HUES48 (cell line): ENCODE results near the gene TEN1.

Experiments used
- H3K27ac ChIP-seq: one replicate; pipeline ENCODE4 v1.7.0; 2013; ENCODE audit warnings: low read depth, low read length, inconsistent platforms
- H3K27me3 ChIP-seq: 2 replicates; pipeline ENCODE4 v1.6.1; 2013; ENCODE audit warnings: mild to moderate bottlenecking, low read length; ENCODE audit not compliant: control insufficient read depth, insufficient read depth
- H3K36me3 ChIP-seq: 2 replicates; pipeline ENCODE4 v1.6.1; 2013; ENCODE audit warnings: low read length; ENCODE audit not compliant: control insufficient read depth, insufficient read depth
- H3K4me1 ChIP-seq: 2 replicates; pipeline ENCODE4 v1.6.1; 2013; ENCODE audit warnings: mild to moderate bottlenecking, low read length; ENCODE audit not compliant: control insufficient read depth, insufficient read depth
- H3K4me3 ChIP-seq: 2 replicates; pipeline ENCODE4 v1.5.1; 2013; ENCODE audit warnings: mild to moderate bottlenecking, low read depth, low read length
- H3K9ac ChIP-seq: 2 replicates; pipeline ENCODE4 v1.6.1; 2013; ENCODE audit warnings: mild to moderate bottlenecking, low read depth, low read length, moderate library complexity
- H3K9me3 ChIP-seq: 2 replicates; pipeline ENCODE4 v1.6.1; 2013; ENCODE audit warnings: low read length; ENCODE audit not compliant: control insufficient read depth, insufficient read depth

The TEN1 gene, protein sequence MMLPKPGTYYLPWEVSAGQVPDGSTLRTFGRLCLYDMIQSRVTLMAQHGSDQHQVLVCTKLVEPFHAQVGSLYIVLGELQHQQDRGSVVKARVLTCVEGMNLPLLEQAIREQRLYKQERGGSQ

DNA sequence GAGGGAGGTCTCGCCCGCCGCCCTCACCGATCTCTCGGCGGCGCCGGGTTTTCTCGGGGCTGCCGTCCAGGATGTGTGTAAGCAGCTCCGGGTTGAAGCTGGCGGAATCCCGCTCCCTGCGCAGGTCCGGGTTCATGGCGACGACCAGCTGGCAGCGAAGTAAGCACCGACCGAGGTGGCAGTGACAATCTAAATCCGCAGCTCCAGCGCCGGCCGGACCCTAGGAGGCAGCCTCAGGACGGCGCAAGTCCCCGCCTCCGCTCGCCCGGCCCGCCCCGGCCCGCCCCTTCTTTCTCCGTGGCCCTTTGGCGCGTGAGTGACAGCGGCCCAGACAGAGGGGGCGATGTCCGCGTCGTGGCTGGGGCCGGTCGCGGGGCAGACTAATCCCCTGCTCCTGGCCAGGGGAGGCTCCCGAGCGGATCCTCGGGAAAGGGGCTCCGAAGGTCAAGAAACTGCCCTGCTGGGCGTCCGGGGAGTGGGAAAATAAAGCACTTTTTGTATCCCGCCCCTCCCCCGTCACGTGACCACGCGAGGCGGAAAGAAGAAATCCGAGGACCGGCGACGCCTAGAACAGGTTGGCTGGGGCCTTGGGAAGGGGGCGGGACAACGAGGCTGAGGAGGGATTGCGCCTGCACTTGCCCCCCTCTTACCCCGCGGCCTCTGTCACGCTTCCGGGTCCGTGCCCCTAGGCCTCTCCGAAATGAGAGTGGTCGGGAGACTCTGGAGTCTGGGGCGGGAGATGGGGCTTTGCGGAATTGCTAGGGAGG is at the start of gene TEN1, which contains the start of gene ACOX1:
Gene TEN1, plus strand, starts transcription at position 303 of the 767 bp plus-strand sequence. CDS start 6,953 bp downstream, outside the sequence.
Gene ACOX1, minus strand, starts transcription at position 229 of the 767 bp plus-strand sequence. Its CDS starts 93 bp downstream, at position 136.
- no peaks in the 10 kb centered on the region for H3K27me3 ChIP-seq
- peak within 1 kb of the TSS; percentile 89 for H3K4me3 ChIP-seq
- peaks cover 9% of the 10 kb centered on the region; the same call in 1 of the 2 replicates for H3K36me3 ChIP-seq
- no peaks in the 10 kb centered on the region for H3K9me3 ChIP-seq
- peaks cover 24% of the 10 kb centered on the region for H3K4me1 ChIP-seq
- peak within 1 kb of the TSS; percentile 100 for H3K27ac ChIP-seq
- H3K9ac ChIP-seq = peak within 1 kb of the TSS; percentile 87

DNA sequence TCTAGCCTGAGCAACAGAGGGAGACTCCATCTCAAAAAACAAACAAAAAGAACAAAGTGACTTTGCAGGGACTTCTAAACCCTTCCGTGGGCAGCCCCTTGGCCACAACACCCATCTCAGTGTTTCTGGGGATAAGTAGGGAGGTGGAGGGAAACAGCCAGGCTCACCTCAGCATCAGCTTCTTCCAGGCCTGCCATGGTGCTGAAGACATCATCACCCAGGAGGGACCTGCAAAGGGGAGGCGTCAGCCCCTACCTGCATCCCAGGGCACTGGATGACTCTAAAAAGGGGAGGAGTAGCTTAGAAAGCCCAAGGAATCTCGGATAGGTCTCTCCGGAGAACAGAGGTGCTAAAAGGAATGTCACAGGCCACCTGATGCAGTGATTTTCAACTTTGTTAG is 48.0 kb upstream of the TEN1 start:
- peaks cover 6% of the 10 kb centered on the region for H3K36me3 ChIP-seq
- no peak overlapping the region for H3K4me3 ChIP-seq

DNA sequence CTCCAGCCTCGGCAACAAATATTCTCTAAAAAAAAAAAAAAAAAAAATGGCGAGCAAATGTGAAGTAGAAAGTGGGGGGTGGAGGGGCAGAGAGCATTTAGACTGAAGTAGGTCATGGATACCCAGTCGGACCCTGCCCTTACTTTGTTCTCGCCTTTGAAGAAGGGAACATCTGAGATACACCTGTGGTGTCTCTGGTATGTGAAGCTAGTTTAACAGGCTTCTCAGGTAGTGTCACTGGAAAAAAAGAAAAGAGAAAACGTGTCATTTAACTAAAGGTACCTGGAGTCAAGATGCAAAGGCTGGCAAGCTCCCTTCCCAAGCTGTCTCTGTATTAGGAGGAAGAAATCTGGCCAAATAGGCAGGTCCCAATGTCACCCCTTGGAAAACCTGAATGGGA is 46.2 kb upstream of the TEN1 start:
- Histone ChIP-seq H3K36me3 (no peaks in the 10 kb centered on the region; the same call in 1 of the 2 replicates), H3K27ac (no peak overlapping the region), H3K4me1 (no peaks in the 10 kb centered on the region), H3K9me3 (no peaks in the 10 kb centered on the region), H3K27me3 (no peaks in the 10 kb centered on the region), H3K9ac (no peak overlapping the region), H3K4me3 (no peak overlapping the region)

More for the DNA sequence above, 48.0 kb upstream of the TEN1 start:
- Histone ChIP-seq H3K27ac (no peak overlapping the region), H3K9ac (no peak overlapping the region), H3K27me3 (no peaks in the 10 kb centered on the region), H3K9me3 (no peaks in the 10 kb centered on the region), H3K4me1 (no peaks in the 10 kb centered on the region)

DNA sequence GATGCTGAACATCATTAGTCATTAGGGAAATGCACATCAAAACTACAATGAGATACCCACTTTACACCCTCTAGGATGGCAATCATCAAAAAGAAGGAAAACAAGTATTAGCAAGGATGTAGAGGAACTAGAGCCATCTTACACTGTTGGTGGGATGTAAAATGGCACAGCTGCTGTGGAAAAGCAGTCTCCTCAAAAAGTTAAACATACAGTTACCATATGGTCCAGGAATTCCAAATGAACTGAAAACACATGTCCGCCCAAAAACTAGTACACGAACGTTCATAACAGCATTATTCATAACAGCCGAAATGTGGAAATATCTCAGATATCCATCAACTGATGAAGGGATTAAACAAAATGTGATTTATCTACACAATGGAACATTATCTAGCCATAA is 45.2 kb upstream of the TEN1 start:
- no peaks in the 10 kb centered on the region; the same call in 1 of the 2 replicates for H3K36me3 ChIP-seq

DNA sequence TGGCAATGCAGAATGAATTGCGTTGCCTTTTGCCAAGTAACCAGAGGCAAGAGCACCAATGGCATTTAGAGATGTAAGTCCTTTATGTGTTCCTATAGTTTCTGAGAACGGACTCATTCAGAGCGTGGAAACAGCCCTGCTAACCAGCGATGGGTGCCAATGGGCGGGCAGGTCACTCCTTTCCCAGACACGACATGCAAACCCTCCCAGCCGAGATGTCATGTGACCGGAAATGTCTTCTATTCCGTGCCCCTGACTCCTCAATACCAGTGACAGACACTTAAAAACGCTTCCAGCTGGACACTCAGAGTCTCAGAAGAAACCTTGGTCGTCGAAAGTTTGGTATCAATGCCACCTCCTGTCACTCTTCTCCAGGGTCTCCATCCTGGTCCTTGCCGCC is 41.4 kb upstream of the TEN1 start:
- Histone ChIP-seq H3K36me3 (no peaks in the 10 kb centered on the region), H3K27me3 (no peaks in the 10 kb centered on the region), H3K27ac (no peak overlapping the region), H3K4me1 (peaks cover 4% of the 10 kb centered on the region; the same call in 1 of the 2 replicates), H3K4me3 (no peak overlapping the region), H3K9ac (no peak overlapping the region), H3K9me3 (no peaks in the 10 kb centered on the region)

More for the DNA sequence above, 45.2 kb upstream of the TEN1 start:
- Histone ChIP-seq H3K9me3 (no peaks in the 10 kb centered on the region), H3K27me3 (no peaks in the 10 kb centered on the region), H3K4me1 (no peaks in the 10 kb centered on the region), H3K4me3 (no peak overlapping the region), H3K9ac (no peak overlapping the region), H3K27ac (no peak overlapping the region)

DNA sequence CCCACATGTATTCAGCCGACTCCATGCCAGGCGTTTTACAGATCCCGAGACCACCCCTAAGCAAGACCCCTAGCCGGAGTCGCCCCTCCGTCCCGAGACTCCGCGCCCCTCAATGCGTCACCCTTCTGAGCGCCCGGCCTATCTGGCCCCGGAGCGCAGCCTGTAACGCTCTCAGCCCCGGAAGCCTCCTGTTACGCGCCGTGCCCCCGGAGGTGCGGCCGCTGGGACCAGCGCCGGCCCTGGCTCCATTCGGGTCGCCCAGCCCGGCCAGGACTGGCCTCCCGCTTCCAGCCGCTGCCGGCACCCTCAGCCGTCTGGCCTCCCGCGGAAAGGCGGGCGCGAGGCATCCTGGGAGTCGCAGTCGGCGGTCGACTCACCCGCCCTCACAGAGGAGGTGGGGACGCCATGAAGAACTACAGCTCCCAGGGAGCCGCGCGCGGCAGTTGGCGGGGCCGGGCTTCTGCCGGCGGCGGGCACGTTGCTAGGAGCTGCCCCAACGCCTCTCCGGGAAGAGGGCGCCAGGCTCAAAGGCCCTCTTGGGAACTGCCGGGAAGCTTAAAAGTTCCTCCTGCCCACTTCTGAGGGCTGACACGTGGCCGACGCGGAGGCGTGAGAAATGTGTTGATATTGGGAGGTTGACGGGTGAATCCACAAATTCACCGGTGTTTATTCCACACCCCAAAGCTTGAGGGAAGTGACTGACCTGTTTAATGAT is 38.2 kb upstream of the TEN1 start, which contains the start of gene FBF1:
Gene FBF1, minus strand, starts transcription at position 316 of the 715 bp plus-strand sequence. CDS start 2,893 bp downstream, outside the sequence.
- Histone ChIP-seq H3K9me3 (no peaks in the 10 kb centered on the region), H3K4me3 (peak within 1 kb of the TSS; percentile 94), H3K9ac (peak within 1 kb of the TSS; percentile 80), H3K27me3 (no peaks in the 10 kb centered on the region), H3K4me1 (peaks cover 4% of the 10 kb centered on the region; the same call in 1 of the 2 replicates), H3K36me3 (peaks cover 10% of the 10 kb centered on the region), H3K27ac (peak within 1 kb of the TSS; percentile 76)

DNA sequence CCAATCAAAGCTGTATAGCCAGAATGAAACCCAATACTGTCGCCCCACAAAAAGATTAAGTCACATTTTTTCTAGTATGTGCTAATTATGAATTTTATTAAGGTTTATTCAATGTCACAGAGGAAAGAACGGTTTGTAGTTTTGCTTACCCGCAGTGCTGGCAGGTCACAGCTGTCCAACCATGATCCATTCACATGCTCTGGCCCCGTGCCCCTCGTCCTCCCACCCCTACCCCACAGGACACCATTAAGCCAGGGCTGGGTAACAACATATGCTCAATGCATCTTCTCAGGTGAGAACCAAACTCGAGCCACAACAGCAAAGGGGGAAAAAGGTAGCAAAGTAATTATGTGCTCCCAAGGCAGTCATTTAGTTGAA is 37.6 kb upstream of the TEN1 start:
- Histone ChIP-seq H3K27me3 (no peaks in the 10 kb centered on the region), H3K27ac (peak overlapping the region; percentile 54), H3K9me3 (no peaks in the 10 kb centered on the region), H3K4me1 (peaks cover 8% of the 10 kb centered on the region), H3K36me3 (peaks cover 16% of the 10 kb centered on the region), H3K9ac (peak overlapping the region; percentile 23; the same call in 1 of the 2 replicates), H3K4me3 (peak overlapping the region; percentile 94)

DNA sequence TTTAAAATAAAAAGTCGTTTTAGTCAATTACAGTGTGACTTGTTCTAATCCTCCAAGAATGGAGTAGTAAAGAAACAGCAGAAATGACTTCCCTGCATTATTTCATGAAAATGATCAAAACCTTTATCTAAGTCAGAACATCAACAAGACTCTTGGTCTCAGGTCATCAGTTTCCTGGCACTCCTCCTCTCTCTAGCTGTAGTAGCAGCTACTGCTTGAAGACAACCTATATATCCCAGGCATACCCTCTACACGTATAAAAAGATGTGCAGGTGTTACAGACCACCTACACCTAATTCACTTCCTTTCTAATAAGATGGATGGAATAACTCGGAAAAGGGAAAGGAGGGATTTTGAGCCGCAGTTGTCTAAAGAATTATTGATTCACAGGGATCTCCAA is 36.6 kb upstream of the TEN1 start:
- no peaks in the 10 kb centered on the region for H3K27me3 ChIP-seq
- H3K4me1 ChIP-seq = peaks cover 10% of the 10 kb centered on the region
- no peak overlapping the region for H3K4me3 ChIP-seq
- no peaks in the 10 kb centered on the region for H3K9me3 ChIP-seq
- H3K27ac ChIP-seq = no peak overlapping the region
- no peak overlapping the region for H3K9ac ChIP-seq
- H3K36me3 ChIP-seq = peaks cover 24% of the 10 kb centered on the region

DNA sequence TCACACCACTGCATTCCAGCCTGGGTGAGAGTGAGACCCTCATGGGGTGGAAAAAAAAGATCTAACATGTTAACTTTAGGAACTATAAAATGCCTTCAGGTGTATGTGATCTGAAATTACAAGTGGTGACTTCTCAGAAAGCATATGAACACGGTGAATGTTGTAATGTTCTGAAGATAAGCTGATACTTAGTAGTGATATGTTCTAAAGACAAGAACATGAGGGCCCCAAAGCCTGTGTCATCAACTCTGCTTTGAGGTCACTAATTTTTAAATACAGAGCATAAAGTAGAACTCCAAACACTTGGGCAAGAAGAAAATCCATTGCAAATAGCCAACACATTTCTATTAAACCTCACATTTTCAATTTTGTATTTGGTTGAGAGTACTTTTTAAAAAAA is 35.5 kb upstream of the TEN1 start:
- H3K27me3 ChIP-seq = no peaks in the 10 kb centered on the region
- peaks cover 34% of the 10 kb centered on the region for H3K36me3 ChIP-seq
- peaks cover 10% of the 10 kb centered on the region for H3K4me1 ChIP-seq
- no peaks in the 10 kb centered on the region for H3K9me3 ChIP-seq
- H3K27ac ChIP-seq = no peak overlapping the region
- H3K4me3 ChIP-seq = no peak overlapping the region
- H3K9ac ChIP-seq = no peak overlapping the region

DNA sequence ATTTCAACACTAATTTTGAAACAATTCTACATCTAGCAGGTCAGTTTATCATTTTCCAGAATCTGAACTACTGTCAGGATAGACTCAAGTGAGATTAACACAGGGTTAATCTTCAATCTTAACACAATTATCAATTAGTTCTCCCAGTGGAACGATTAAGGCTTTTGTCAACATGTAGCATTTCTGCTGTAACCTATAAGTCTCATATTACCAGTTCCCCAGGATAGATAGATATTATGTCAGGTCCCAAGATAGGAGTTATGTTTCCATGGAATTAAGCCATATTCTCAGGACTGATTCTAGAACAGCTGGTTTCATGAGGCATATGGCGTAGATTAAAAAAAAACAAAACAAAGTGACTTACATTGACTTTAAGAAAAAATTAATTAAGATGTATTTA is 33.8 kb upstream of the TEN1 start:
- H3K9ac ChIP-seq = no peak overlapping the region
- H3K4me3 ChIP-seq = no peak overlapping the region
- no peaks in the 10 kb centered on the region for H3K9me3 ChIP-seq
- no peaks in the 10 kb centered on the region for H3K27me3 ChIP-seq
- H3K4me1 ChIP-seq = peaks cover 10% of the 10 kb centered on the region
- H3K36me3 ChIP-seq = peaks cover 50% of the 10 kb centered on the region
- H3K27ac ChIP-seq = no peak overlapping the region
